GM21381 (cell line): ENCODE data around the gene NHS.

Experiments
- ATAC-seq: cut with Tn5 transposase; IDR thresholded peaks from one replicate; pipeline ENCODE4 v1.9.1; 2021; ENCODE audit warnings: mild to moderate bottlenecking, moderate library complexity; ENCODE audit not compliant: unreplicated experiment

NHS gene

DNA sequence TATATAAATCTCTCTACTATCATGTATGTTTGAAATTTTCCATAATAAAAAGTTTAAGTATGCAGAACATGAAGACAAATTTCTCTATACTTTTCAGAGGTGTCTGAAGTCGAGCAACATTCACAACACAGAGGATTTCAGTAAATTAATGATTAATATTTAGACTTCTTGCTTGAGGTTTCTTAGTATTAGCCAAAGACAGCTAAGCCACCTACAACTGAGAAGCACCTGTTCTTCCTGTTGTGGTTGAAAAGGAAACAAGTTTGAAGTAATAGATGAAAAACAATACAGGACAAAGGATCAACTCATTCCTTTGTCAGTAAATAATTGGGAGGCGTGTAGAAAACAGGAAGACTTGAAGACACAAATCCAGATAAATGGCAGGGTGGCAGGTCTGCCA is 383.4 kb downstream of the NHS start:
- ATAC-seq, result peak; percentile 94

DNA sequence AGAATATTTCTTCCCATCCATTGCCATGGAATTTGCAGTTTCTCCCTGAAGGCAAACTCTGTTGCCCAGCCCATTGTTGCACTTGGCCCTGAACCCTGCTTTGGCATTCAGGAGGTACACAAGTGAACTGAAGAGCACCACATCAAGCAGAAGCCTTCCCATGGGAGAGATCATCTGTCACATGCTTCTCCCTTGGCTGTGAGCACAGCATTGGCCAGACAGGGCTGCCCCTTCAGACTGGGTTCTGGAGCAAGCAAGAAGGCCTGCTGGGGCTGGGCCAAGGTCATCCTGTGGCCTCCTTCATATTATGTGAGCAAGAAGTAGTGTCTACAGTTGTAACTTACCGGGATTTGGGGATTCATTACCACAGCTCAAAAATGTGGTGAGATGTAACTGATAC is 385.0 kb downstream of the NHS start:
- ATAC-seq, result no peak

GRCh38 chrX:17767734-17768133 is 392.7 kb downstream of the NHS start:
- no peak for ATAC-seq

DNA sequence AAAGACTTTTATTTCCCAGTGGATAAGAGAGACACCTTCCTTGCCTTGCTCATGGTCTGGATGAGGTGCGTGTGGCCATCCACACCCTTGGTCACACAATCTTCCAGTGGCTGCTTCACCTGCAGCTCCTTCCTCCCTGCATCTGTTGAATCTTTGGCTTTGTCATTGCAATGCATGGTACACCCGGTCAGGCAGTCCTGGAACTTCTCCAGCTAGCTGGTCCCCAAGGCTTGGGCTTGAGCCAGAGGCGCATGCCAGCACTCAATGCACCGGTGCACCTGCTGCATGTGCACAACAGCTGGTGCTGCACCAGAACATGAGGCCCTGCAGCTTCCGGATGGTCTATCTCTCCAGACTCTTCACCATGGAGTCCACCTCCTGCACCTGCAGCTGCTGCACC is 394.0 kb downstream of the NHS start:
- no peak for ATAC-seq

DNA sequence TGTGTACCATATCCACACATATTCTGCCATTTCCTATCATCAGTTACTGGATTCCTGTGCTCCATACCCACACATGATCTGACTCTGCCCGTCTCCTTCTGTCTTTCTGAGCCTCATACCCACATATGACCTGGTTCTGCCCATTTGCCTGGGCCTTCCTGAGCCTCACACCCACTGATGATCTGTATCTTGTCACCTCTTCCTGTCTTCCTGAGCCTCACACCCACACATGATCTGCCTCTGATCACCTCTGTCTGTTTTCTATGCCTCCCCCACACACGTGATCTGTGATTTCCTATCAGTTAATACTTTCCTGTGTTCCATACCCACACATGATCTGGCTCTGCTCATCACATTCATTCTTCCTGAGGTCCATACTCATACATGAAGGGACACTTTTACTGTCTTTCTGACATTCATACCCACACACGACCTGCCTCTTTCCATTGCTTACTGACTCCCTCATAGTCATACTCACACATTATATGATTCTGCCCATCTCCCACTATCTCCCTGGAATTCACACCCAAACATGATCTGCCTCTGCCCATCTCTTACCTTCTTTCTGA is 394.8 kb downstream of the NHS start:
- ATAC-seq, result no peak

GRCh38 chrX:17773221-17773876 is 398.3 kb downstream of the NHS start:
- no peak for ATAC-seq

DNA sequence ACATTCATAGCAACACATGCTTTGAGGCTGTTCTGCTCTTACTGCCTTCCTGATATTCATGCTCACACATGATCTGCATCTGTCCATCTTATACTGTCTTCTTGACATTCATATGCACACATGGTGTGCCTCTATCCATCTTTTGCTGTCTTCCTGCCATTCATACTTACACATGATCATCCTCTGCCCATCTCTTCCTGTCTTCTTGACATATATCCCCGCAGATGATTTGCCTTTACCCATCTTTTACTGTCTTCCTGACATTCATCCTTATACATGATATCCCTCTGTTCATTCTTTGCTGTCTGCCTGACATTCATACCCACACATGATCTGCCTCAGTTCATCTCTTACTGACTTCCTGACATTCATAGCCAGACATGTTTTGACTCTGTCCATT is 399.1 kb downstream of the NHS start:
- no peak for ATAC-seq

DNA sequence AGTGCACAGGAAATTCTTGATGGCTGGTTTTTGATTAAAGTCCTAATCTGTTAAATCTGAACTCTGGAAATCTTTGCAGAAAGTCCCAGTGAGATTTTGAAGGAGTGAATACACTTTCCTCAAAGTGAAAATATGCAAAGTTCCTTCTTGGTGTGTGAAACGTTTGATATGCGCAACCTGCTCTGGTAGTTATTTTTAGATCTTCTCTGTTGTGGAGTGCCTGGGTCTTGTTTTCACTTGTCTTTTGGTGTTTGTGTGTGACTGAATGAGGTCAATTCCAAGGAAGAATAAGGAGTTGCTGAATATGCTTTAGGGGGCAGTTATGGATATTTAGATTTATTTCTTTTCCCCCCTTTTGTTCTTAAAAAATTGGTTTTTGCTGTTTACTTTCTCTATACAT is 404.0 kb downstream of the NHS start:
- no peak for ATAC-seq

GRCh38 chrX:17779434-17779833 is 404.4 kb downstream of the NHS start:
- no peak for ATAC-seq
